ENCODE results near the gene TFIP11.

The TFIP11 gene

DNA sequence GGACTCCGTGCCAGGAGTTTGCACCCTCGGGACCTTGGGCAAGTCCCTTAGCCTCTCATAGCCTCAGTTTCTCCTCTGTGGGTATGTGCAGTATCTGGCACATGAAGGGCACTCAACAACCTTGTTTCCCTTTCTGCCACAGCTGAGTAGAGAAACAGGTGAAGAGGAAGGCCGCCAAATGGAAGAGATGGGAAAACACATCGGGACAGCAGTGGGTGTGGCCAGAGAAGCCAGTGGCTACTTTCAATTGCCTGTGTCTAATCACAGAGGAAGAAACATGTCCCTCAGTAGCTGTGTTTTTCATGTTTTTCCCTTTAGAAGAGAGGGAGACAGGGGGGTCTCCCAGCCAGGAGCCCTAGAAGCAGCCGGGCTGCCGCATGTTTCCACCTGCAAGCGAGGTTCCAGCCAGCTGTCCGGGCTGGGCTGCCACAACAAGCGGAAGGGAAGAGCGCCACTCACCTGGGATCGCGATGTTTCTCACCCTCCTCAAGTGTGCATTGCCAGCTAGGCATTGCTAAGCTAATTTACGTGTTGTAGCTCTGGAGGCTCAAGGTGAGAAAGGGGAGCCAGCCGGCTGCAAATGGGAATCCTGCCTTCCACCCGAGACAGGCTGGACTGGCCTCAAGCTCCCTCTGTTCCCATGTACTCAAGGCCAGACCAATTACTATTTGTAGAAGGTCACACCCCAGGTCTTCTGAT is 66.5 kb downstream of the TFIP11 start:
- no peak for DNase-seq

DNA sequence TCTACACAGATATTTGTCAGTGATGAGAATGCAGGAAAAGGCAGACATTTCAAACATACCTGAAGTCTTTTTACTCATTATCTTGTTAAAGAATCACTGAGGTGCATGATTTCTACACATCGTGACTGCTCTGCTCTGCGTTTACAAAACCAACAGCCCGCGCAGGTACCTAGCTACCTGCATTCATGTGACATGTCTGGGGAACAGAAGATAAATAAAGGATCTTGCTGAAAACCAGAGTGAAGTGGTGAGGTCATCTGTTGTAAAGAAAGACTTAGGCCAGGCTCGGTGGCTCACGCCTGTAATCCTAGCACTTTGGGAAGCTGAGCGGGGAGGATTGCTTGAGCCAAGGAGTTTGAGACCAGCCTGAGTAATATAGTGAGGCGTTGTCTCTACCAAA is 67.5 kb downstream of the TFIP11 start:
- no peak for DNase-seq

DNA sequence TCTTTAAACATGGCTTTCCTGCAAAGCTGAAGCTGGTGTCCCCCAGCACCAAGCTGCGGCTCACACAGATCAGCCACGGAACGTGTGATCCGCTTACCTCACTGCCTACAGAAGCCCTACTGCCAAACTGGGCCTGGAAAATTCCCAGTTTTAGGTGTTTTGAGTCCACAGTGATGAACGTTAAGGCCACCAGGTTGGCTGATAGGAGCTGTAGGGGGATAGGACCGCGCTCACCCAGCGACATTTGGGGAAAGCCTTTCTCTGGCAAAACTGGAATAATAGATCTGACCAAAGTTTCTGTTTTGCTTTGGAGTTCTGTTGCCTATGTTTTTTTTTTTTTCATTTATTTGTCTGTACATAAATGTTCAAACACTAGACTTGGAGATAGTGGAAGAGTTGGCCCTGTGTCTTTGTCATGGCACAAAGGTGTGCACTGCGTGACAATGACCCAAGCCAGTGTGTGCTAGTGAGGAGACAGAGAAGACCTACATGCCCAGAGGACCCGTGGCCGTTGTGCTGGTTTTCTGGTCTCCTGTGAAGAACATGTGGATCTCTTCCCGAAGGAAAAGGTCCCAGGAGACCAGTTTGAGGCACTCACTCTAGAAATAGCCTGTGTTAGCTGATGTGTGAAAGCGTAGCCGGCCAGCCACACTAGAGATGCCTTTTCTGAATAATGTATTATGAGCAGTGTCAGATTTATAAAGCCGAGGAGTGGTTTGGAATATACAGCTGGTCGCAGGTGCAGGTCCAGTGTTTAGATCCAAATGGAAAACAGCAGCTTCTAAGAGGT is 68.2 kb downstream of the TFIP11 start:
- DNase-seq, result no peak

DNA sequence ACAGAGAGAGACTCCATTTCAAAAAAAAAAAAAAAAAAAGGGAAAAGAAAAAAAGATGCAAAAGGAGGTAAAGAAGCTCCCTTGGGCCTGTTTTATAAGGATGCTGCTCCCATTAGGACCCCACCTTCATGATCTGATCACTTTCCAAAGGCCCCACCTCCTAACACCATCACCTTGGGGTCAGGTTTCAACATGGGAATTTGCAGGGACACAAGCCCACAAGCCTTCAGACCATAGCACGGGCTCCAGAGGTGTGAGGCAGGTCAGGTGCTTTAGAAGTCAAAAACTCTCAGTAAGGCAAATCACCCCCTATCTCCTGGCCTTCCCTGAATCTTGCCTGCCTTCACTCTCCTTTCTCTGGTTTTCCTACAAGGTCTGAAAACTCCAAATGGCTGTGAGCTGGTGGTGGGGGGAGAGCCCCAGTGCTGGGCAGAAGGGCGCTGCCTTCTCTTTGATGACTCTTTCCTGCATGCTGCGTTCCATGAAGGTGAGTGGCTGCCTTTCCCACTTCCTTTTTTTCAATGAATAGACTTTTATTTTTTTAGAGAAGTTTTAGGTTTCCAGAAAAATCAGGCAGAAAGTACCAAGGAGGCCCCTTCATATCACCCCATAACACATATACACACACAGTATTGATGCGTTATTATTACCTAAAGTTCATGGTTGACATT is 70.1 kb downstream of the TFIP11 start:
- DNase-seq, result no peak

Data from stimulated activated CD4-positive, alpha-beta T cell treated with anti-CD3 and anti-CD28 coated beads, Interleukin-4, amount 100 ng/mL, for 1 hour (primary cell).